Gastroesophageal sphincter (tissue), 4 donors: ENCODE measurements around the gene XNDC1N. TPM values are rescaled to one million over a fixed set of nuclear protein-coding genes. Genes with fewer than 3 reads are reported as not detected.

Experiments
- ATAC-seq: fragments of 150-250 bp; one replicate; pipeline ENCODE4 v1.9.1; 2016; ENCODE audit warnings: mild to moderate bottlenecking, moderate library complexity
- H3K27ac ChIP-seq, 4 donors: fragments of 200-600 bp; sonication (generic) in 3 of 4; 1 replicate in 3 of 4; 2 replicates in 1 of 4; pipeline ENCODE4 v1.5.1; 2016 to 2019
- H3K27me3 ChIP-seq: fragments of 200-600 bp; sonication (generic); one replicate; pipeline ENCODE4 v1.5.1; 2019
- H3K36me3 ChIP-seq, 2 donors: fragments of 200-600 bp; sonication (generic); one replicate each; pipeline ENCODE4 v1.5.1; 2019; ENCODE audit warnings: control low read depth in 1 of 2
- H3K4me1 ChIP-seq, 3 donors: fragments of 200-600 bp; sonication (generic); 1 replicate in 2 of 3; 2 replicates in 1 of 3; pipeline ENCODE4 v1.5.1; 2016 to 2019; ENCODE audit warnings: control low read depth in 2 of 3
- H3K4me3 ChIP-seq, 2 donors: fragments of 200-600 bp; sonication (generic); one replicate each; pipeline ENCODE4 v1.5.1; 2019; ENCODE audit warnings: mild to moderate bottlenecking in 1 of 2, moderate library complexity in 1 of 2
- H3K9me3 ChIP-seq, 3 donors: fragments of 200-600 bp; sonication (generic); one replicate each; pipeline ENCODE4 v1.5.1; 2017 to 2019; ENCODE audit warnings: control low read depth in 2 of 3
- CTCF ChIP-seq, 4 experiments: fragments of 200-600 bp in 2 of 4; fragments of 450-650 bp in 2 of 4; sonication (generic) in 1 of 4; IDR thresholded peaks; one replicate each; pipeline ENCODE4 v1.5.1; 2017 to 2019; ENCODE audit warnings: antibody characterized with exemption in 4 of 4, mild to moderate bottlenecking in 2 of 4, moderate library complexity in 2 of 4
- EP300 ChIP-seq: sonication (generic); formaldehyde crosslinking; IDR thresholded peaks from one replicate; pipeline ENCODE4 v1.6.1; 2017; ENCODE audit warnings: antibody characterized with exemption, mild to moderate bottlenecking
- POLR2A ChIP-seq, 2 donors: fragments of 450-650 bp; IDR thresholded peaks; one replicate each; pipeline ENCODE4 v1.6.1; 2017; ENCODE audit warnings: antibody characterized with exemption in 2 of 2, mild to moderate bottlenecking in 2 of 2, moderate library complexity in 1 of 2
- POLR2AphosphoS5 ChIP-seq: sonication (generic); formaldehyde crosslinking; IDR thresholded peaks from one replicate; pipeline ENCODE4 v1.6.1; 2017; ENCODE audit warnings: antibody characterized with exemption
- WGBS, 2 donors: methylation state at CpG; one replicate each; pipeline ENCODE4 v1.1.5; 2018; ENCODE audit warnings: low coverage in 1 of 2; 5-methylcytosine and 5-hydroxymethylcytosine counted together
- total RNA-seq, 4 donors: library from RNA; depleted of rRNA; stranded (reverse); fragments of >200 nt; gene quantifications; one replicate each; pipeline ENCODE4 v1.1.0, GENCODE V29; 2016

The XNDC1N gene
- total RNA-seq, 4 donors from 2014 or later: 4.7 to 27.7 (median 7.7) TPM

GRCh38 chr11:71933141-71933933 lies 4.9 kb upstream of the XNDC1N start:
- Histone ChIP-seq H3K36me3 (no peaks in the 10 kb centered on the region), H3K4me3 (no peak overlapping the region), H3K4me1 (peaks cover 10 to 69% (median 21%) of the 10 kb centered on the region in 3 donors), H3K27ac (no peak overlapping the region), H3K9me3 (no peaks in the 10 kb centered on the region), H3K27me3 (no peaks in the 10 kb centered on the region)
- 79 to 87% methylated on average over 3 to 4 of the region's 4 CpGs for WGBS, 2 donors
- TF ChIP-seq CTCF (IDR thresholded peaks at IDR 0.05) (no peak), POLR2AphosphoS5 (no peak)
- no peak for ATAC-seq

- no peak overlapping the region for H3K27ac ChIP-seq
- H3K4me1 ChIP-seq: peaks cover 10 to 67% (median 21%) of the 10 kb centered on the region in 3 donors
- WGBS, 2 donors: 40 to 45% methylated on average over 2 of the region's 2 CpGs
- H3K4me3 ChIP-seq: no peak overlapping the region
- TF ChIP-seq POLR2A (IDR thresholded peaks at IDR 0.05) (no peak), CTCF (IDR thresholded peaks at IDR 0.05) (no peak), POLR2AphosphoS5 (no peak), EP300 (no peak)
- H3K9me3 ChIP-seq: no peaks in the 10 kb centered on the region
- no peaks in the 10 kb centered on the region for H3K36me3 ChIP-seq
- no peak for ATAC-seq
- no peaks in the 10 kb centered on the region for H3K27me3 ChIP-seq
These were observed 2.8 kb upstream of the XNDC1N start for GRCh38 chr11:71931245-71931602.

GRCh38 chr11:71930556-71931244 lies 2.3 kb upstream of the XNDC1N start:
- no peak for ATAC-seq
- 56 to 68% methylated on average over 3 to 10 of the region's 11 CpGs for WGBS, 2 donors
- H3K4me3 ChIP-seq: no peak overlapping the region

GRCh38 chr11:71929491-71929890 lies 1.1 kb upstream of the XNDC1N start:
- H3K27ac ChIP-seq: peak overlapping the region; percentile 39 to 92 (median 89)
- no peak for TF ChIP-seq CTCF (IDR thresholded peaks at IDR 0.05)
- no peak for TF ChIP-seq POLR2AphosphoS5
- no peak for TF ChIP-seq EP300
- no peak for TF ChIP-seq POLR2A (IDR thresholded peaks at IDR 0.05)
- peaks cover 0 to 8% of the 10 kb centered on the region in 2 donors for H3K36me3 ChIP-seq
- 1 to 5% methylated on average over 6 of the region's 6 CpGs for WGBS, 2 donors
- peak overlapping the region; percentile 87 to 94 for H3K4me3 ChIP-seq
- H3K27me3 ChIP-seq: no peaks in the 10 kb centered on the region
- ATAC-seq: no peak
- no peaks in the 10 kb centered on the region for H3K9me3 ChIP-seq
- H3K4me1 ChIP-seq: peaks cover 10 to 67% (median 21%) of the 10 kb centered on the region in 3 donors

More at GRCh38 chr11:71930556-71931244, 2.3 kb upstream of the XNDC1N start:
- TF ChIP-seq CTCF (IDR thresholded peaks at IDR 0.05) (no peak), POLR2AphosphoS5 (no peak), EP300 (no peak), POLR2A (IDR thresholded peaks at IDR 0.05) (no peak)
- Histone ChIP-seq H3K4me1 (peaks cover 10 to 67% (median 21%) of the 10 kb centered on the region in 3 donors), H3K9me3 (no peaks in the 10 kb centered on the region), H3K27ac (no peak overlapping the region), H3K27me3 (no peaks in the 10 kb centered on the region), H3K36me3 (peaks cover 0 to 2% of the 10 kb centered on the region in 2 donors)
